ENCODE measurements around the gene ZNF397.

DNA sequence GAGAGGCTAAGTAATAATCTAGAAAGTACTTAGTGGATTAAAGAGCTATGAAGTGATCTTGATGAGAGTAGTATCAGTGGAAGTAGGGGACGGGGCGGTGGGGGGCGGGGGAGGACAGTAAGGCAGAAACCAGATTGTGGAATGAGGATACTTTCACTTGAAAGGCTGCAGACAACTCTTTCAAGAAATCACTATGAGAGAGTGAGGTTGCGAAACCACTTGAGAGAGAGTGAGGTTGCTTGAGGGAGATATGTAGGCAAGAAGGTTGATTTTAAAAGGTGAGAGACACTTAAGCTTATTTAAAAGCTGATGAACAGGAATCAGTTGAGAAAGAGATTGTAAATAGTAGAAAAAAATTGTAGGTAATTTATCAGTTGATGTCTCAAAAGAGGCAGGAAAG, 3.8 kb downstream of the ZNF397 start:
- no peak for TF ChIP-seq CTCF (IDR thresholded peaks at IDR 0.05)
- TF ChIP-seq POLR2A (IDR thresholded peaks at IDR 0.05), result no peak

Data from Peyer's patch (tissue), 4 donors.